ENCODE measurements around the gene PPP1R18.

The PPP1R18 gene

GRCh38 chr6:30645989-30646388 lies 40.5 kb downstream of the PPP1R18 start:
- no peak for TF ChIP-seq CTCF (IDR thresholded peaks at IDR 0.05)
- Histone ChIP-seq H3K36me3 (ENCODE audit: control insufficient read depth, insufficient read depth, low read length) (no peaks in the 10 kb centered on the region), H3K27ac (peak overlapping the region; percentile 95), H3K27me3 (ENCODE audit: control insufficient read depth, insufficient read depth, low read length) (no peaks in the 10 kb centered on the region), H2AFZ (no peak overlapping the region), H3K4me3 (ENCODE audit: low read depth, low read length) (peak overlapping the region; percentile 96), H3K9ac (no peak overlapping the region), H3K4me2 (ENCODE audit: low read length) (peak overlapping the region; percentile 54), H3K4me1 (peaks cover 9% of the 10 kb centered on the region), H3K9me3 (ENCODE audit: control insufficient read depth, low read length) (no peaks in the 10 kb centered on the region), H3K79me2 (peaks cover 31% of the 10 kb centered on the region)

GRCh38 chr6:30644769-30645168 lies 41.7 kb downstream of the PPP1R18 start:
- H2AFZ ChIP-seq: no peak overlapping the region
- H3K36me3 ChIP-seq (ENCODE audit: control insufficient read depth, insufficient read depth, low read length): no peaks in the 10 kb centered on the region
- H3K27ac ChIP-seq: no peak overlapping the region
- no peaks in the 10 kb centered on the region for H3K9me3 ChIP-seq (ENCODE audit: control insufficient read depth, low read length)
- H3K9ac ChIP-seq: no peak overlapping the region
- no peak overlapping the region for H3K4me3 ChIP-seq (ENCODE audit: low read depth, low read length)
- H3K4me2 ChIP-seq (ENCODE audit: low read length): no peak overlapping the region
- no peak for TF ChIP-seq CTCF (IDR thresholded peaks at IDR 0.05)
- peaks cover 33% of the 10 kb centered on the region for H3K79me2 ChIP-seq
- peaks cover 9% of the 10 kb centered on the region for H3K4me1 ChIP-seq
- H3K27me3 ChIP-seq (ENCODE audit: control insufficient read depth, insufficient read depth, low read length): no peaks in the 10 kb centered on the region

- Histone ChIP-seq H3K9me3 (ENCODE audit: control insufficient read depth, low read length) (no peaks in the 10 kb centered on the region), H3K36me3 (ENCODE audit: control insufficient read depth, insufficient read depth, low read length) (no peaks in the 10 kb centered on the region), H3K27me3 (ENCODE audit: control insufficient read depth, insufficient read depth, low read length) (no peaks in the 10 kb centered on the region), H3K4me2 (ENCODE audit: low read length) (no peak overlapping the region), H3K4me1 (peaks cover 9% of the 10 kb centered on the region), H3K4me3 (ENCODE audit: low read depth, low read length) (no peak overlapping the region), H3K9ac (no peak overlapping the region), H3K27ac (no peak overlapping the region), H2AFZ (no peak overlapping the region), H3K79me2 (peaks cover 24% of the 10 kb centered on the region)
- no peak for TF ChIP-seq CTCF (IDR thresholded peaks at IDR 0.05)
Measured at GRCh38 chr6:30643656-30644055, 42.8 kb downstream of the PPP1R18 start.

GRCh38 chr6:30641048-30641447 lies 45.4 kb downstream of the PPP1R18 start:
- no peak for TF ChIP-seq CTCF (IDR thresholded peaks at IDR 0.05)
- no peaks in the 10 kb centered on the region for H3K36me3 ChIP-seq (ENCODE audit: control insufficient read depth, insufficient read depth, low read length)
- no peak overlapping the region for H3K27ac ChIP-seq
- no peak overlapping the region for H3K4me2 ChIP-seq (ENCODE audit: low read length)
- H3K9ac ChIP-seq: no peak overlapping the region
- H3K4me1 ChIP-seq: peaks cover 3% of the 10 kb centered on the region
- H3K9me3 ChIP-seq (ENCODE audit: control insufficient read depth, low read length): no peaks in the 10 kb centered on the region
- H3K4me3 ChIP-seq (ENCODE audit: low read depth, low read length): no peak overlapping the region
- H2AFZ ChIP-seq: no peak overlapping the region
- H3K27me3 ChIP-seq (ENCODE audit: control insufficient read depth, insufficient read depth, low read length): no peaks in the 10 kb centered on the region
- H3K79me2 ChIP-seq: peaks cover 14% of the 10 kb centered on the region

GRCh38 chr6:30640481-30640880 lies 46.0 kb downstream of the PPP1R18 start:
- H3K27ac ChIP-seq: no peak overlapping the region
- no peaks in the 10 kb centered on the region for H3K4me1 ChIP-seq
- no peaks in the 10 kb centered on the region for H3K36me3 ChIP-seq (ENCODE audit: control insufficient read depth, insufficient read depth, low read length)
- H3K27me3 ChIP-seq (ENCODE audit: control insufficient read depth, insufficient read depth, low read length): no peaks in the 10 kb centered on the region
- H3K9me3 ChIP-seq (ENCODE audit: control insufficient read depth, low read length): no peaks in the 10 kb centered on the region
- no peak overlapping the region for H2AFZ ChIP-seq
- no peak overlapping the region for H3K4me2 ChIP-seq (ENCODE audit: low read length)
- no peak overlapping the region for H3K9ac ChIP-seq
- H3K4me3 ChIP-seq (ENCODE audit: low read depth, low read length): no peak overlapping the region
- no peak for TF ChIP-seq CTCF (IDR thresholded peaks at IDR 0.05)
- H3K79me2 ChIP-seq: peaks cover 8% of the 10 kb centered on the region

Measured in parathyroid adenoma (tissue), 2 donors.